K562 (cell line): ENCODE measurements around the gene UBE2E3. TPM values are rescaled to one million over a fixed set of nuclear protein-coding genes. Genes with fewer than 3 reads are reported as not detected.

Experiments
- ATAC-seq: fragments of 200-7000 bp; cut with Tn5 transposase; 3 replicates; pipeline ENCODE4 v1.9.1; 2020; ENCODE audit warnings: moderate library complexity
- BruUV-seq: library from RNA; stranded (reverse); fragments of 400-500 nt; replicated peaks from 2 replicates; lab custom pipeline; 2021; lab: Mats Ljungman, UMichigan
- CTCF ChIA-PET: fragments of 300-600 bp; formaldehyde crosslinking; extraction: SDS; loops from one replicate; lab custom pipeline; 2021; ENCODE audit warnings: low intra/inter-chr PET ratio; lab: Yijun Ruan, JAX
- POLR2A ChIA-PET: fragments of 300-600, 350-650 bp; sonication (Branson Sonifier 250); formaldehyde crosslinking; extraction: SDS; loops from one replicate; lab custom pipeline; 2021; ENCODE audit warnings: antibody characterized with exemption, inconsistent platforms; lab: Yijun Ruan, JAX
- DNase-seq, 4 experiments: peaks; one replicate each; pipeline versions ENCODE4 v3.0.0 to v3.0.0-alpha.2; 2011 to 2018; ENCODE audit warnings: low spot score in 3 of 4, mixed read lengths in 3 of 4; ENCODE audit errors: extremely low read depth in 1 of 4
- FAIRE-seq: peaks from 2 replicates; lab custom pipeline; 2011; peaks lifted over from hg19 to GRCh38; lab: Jason Lieb, UNC
- H2AFZ ChIP-seq: 2 replicates; pipeline ENCODE4 v1.6.0; 2011; ENCODE audit warnings: low read depth, low read length, control low read depth, inconsistent platforms
- H3K27ac ChIP-seq: fragments of 200-600 bp; 3 replicates; pipeline ENCODE4 v1.8.0; 2011; ENCODE audit warnings: low read depth, mild to moderate bottlenecking, control low read depth, inconsistent platforms, low read length, moderate library complexity, mixed read lengths; ENCODE audit errors: extremely low read depth
- H3K27me3 ChIP-seq, 2 experiments: fragments of 300-600 bp in 1 of 2; 2 replicates in 1 of 2; 3 replicates in 1 of 2; pipeline versions ENCODE4 v1.6.0 to v1.8.0; 2011; ENCODE audit warnings: inconsistent platforms in 2 of 2, low read length in 2 of 2, mild to moderate bottlenecking in 1 of 2, mixed read lengths in 1 of 2, moderate library complexity in 1 of 2; ENCODE audit not compliant: control insufficient read depth in 2 of 2, insufficient read depth in 2 of 2
- H3K36me3 ChIP-seq: fragments of 300-600 bp; 3 replicates; pipeline ENCODE4 v1.8.0; 2011; ENCODE audit warnings: mild to moderate bottlenecking, low read length, inconsistent platforms; ENCODE audit not compliant: control insufficient read depth, insufficient read depth
- H3K4me1 ChIP-seq, 2 experiments: fragments of 200-600 bp in 1 of 2; replicated peaks in 1 of 2; 2 replicates in 1 of 2; 3 replicates in 1 of 2; pipeline versions ENCODE4 v1.5.1 to v1.8.0; 2011; ENCODE audit warnings: inconsistent platforms in 2 of 2, low read length in 2 of 2, mild to moderate bottlenecking in 1 of 2, mixed read lengths in 1 of 2, moderate library complexity in 1 of 2; ENCODE audit not compliant: control insufficient read depth in 2 of 2, insufficient read depth in 2 of 2
- H3K4me2 ChIP-seq: 2 replicates; pipeline ENCODE4 v1.6.1; 2011; ENCODE audit warnings: low read length, control low read depth, inconsistent platforms, mixed read lengths; ENCODE audit not compliant: insufficient read depth
- H3K4me3 ChIP-seq: fragments of 200-600 bp; sonication (generic), shearing (Covaris generic); 2 replicates; pipeline ENCODE4 v1.5.1; 2016; ENCODE audit warnings: control low read depth, inconsistent platforms
- H3K79me2 ChIP-seq: fragments of 200-600 bp; 3 replicates; pipeline ENCODE4 v1.8.0; 2011; ENCODE audit warnings: low read length, inconsistent platforms; ENCODE audit not compliant: control insufficient read depth, insufficient read depth
- H3K9ac ChIP-seq, 2 experiments: 2 replicates each; pipeline versions ENCODE4 v1.6.0 to v1.6.1; 2011; ENCODE audit warnings: low read depth in 2 of 2, low read length in 2 of 2, control low read depth in 1 of 2, inconsistent platforms in 1 of 2, mild to moderate bottlenecking in 1 of 2, mixed read lengths in 1 of 2; ENCODE audit not compliant: insufficient read depth in 1 of 2
- H3K9me1 ChIP-seq: one replicate; pipeline ENCODE4 v1.6.0; 2011; ENCODE audit warnings: inconsistent platforms, mild to moderate bottlenecking, low read length, moderate library complexity; ENCODE audit not compliant: control insufficient read depth, insufficient read depth
- H3K9me3 ChIP-seq: replicated peaks from 2 replicates; pipeline ENCODE4 v1.5.1; 2011; ENCODE audit warnings: low read depth, low read length, inconsistent platforms; ENCODE audit not compliant: control insufficient read depth, insufficient read depth
- H4K20me1 ChIP-seq: replicated peaks from 2 replicates; pipeline ENCODE4 v1.6.1; 2011; ENCODE audit warnings: low read length, inconsistent platforms, mixed read lengths; ENCODE audit not compliant: control insufficient read depth, insufficient read depth
- ASH1L ChIP-seq: fragments of 450-650 bp; IDR thresholded peaks from 2 replicates; pipeline ENCODE4 v1.6.1; 2018; ENCODE audit warnings: borderline replicate concordance, mild to moderate bottlenecking, low read depth; ENCODE audit not compliant: partially characterized antibody
- BCLAF1 ChIP-seq, 2 experiments: fragments of 450-650 bp in 1 of 2; IDR thresholded peaks; 2 replicates each; pipeline ENCODE4 v1.6.1; 2011 to 2017; ENCODE audit warnings: low read depth in 2 of 2, antibody characterized with exemption in 1 of 2, borderline replicate concordance in 1 of 2, low read length in 1 of 2, mild to moderate bottlenecking in 1 of 2, mixed read lengths in 1 of 2; ENCODE audit not compliant: control insufficient read depth in 1 of 2
- BRD9 ChIP-seq: fragments of 450-650 bp; IDR thresholded peaks from 2 replicates; pipeline ENCODE4 v1.6.1; 2018; ENCODE audit warnings: low read depth; ENCODE audit not compliant: partially characterized antibody
- KAT8 ChIP-seq: fragments of 450-650 bp; IDR thresholded peaks from 2 replicates; pipeline ENCODE4 v1.6.1; 2016; ENCODE audit warnings: low read depth, mild to moderate bottlenecking
- KHSRP ChIP-seq: fragments of 450-650 bp; IDR thresholded peaks from 2 replicates; pipeline ENCODE4 v1.6.1; 2017
- MCM5 ChIP-seq: fragments of 450-650 bp; IDR thresholded peaks from 2 replicates; pipeline ENCODE4 v1.6.1; 2016; ENCODE audit warnings: low read depth
- NR4A1 ChIP-seq, 2 experiments: fragments of 250-450 bp in 1 of 2; fragments of 450-650 bp in 1 of 2; sonication (Bioruptor Pico) in 1 of 2; IDR thresholded peaks; 2 replicates each; pipeline versions ENCODE4 v1.4.0 to v1.6.1; 2016 to 2020; ENCODE audit warnings: mild to moderate bottlenecking in 2 of 2, missing compliant biosample characterization in 1 of 2, missing genetic modification characterization in 1 of 2, moderate library complexity in 1 of 2
- PHB ChIP-seq: fragments of 250-450 bp; sonication (Bioruptor Pico); IDR thresholded peaks from 2 replicates; pipeline ENCODE4 v1.5.0; 2021
- SIN3A ChIP-seq, 2 experiments: fragments of 150-350 bp in 1 of 2; IDR thresholded peaks; 2 replicates each; pipeline ENCODE4 v1.6.1; 2011 to 2016; ENCODE audit warnings: borderline replicate concordance in 2 of 2, low read depth in 2 of 2, low read length in 2 of 2, mild to moderate bottlenecking in 2 of 2, moderate library complexity in 2 of 2; ENCODE audit not compliant: control insufficient read depth in 1 of 2
- SP2 ChIP-seq: IDR thresholded peaks from 2 replicates; pipeline ENCODE4 v1.6.1; 2011; ENCODE audit warnings: mild to moderate bottlenecking, low read depth, low read length, moderate library complexity; ENCODE audit not compliant: poor library complexity, severe bottlenecking; ENCODE audit errors: extremely low read depth
- TCF3 ChIP-seq: sonication (generic); formaldehyde crosslinking; IDR thresholded peaks from 2 replicates; pipeline ENCODE4 v1.4.0; 2020; ENCODE audit warnings: mild to moderate bottlenecking, missing genetic modification reagents
- TRIM28 ChIP-seq: fragments of 450-650 bp; IDR thresholded peaks from 2 replicates; pipeline ENCODE4 v1.6.1; 2017
- ZNF586 ChIP-seq: fragments of 450-650 bp; formaldehyde crosslinking; conservative IDR thresholded peaks from 2 replicates; pipeline ENCODE4 v1.4.0; 2020; ENCODE audit warnings: mild to moderate bottlenecking, moderate library complexity
- WGBS: fragments of 100-300 bp; shearing (Covaris generic); methylation state at CpG from one replicate; pipeline ENCODE4 v1.1.6; 2016; ENCODE audit warnings: low coverage, mixed read lengths; ENCODE audit not compliant: insufficient coverage; ENCODE audit errors: missing lambda C conversion rate; 5-methylcytosine and 5-hydroxymethylcytosine counted together
- in situ Hi-C: fragments of 300-500 bp; cut with MboI; formaldehyde crosslinking; loops from 4 replicates; pipeline ENCODE4 v1.15.0; 2018; ENCODE audit warnings: inconsistent platforms, mixed read lengths
- intact Hi-C: fragments of 100-400 bp; cut with micrococcal nuclease; formaldehyde crosslinking; loops from 2 replicates; pipeline ENCODE4 v1.14.2; 2022
- polyA plus RNA-seq, 8 experiments: library from polyadenylated mRNA; depleted of rRNA in 4 of 8; stranded (reverse) in 5 of 8; unstranded in 3 of 8; fragments of >200 nt; fragmentation: Nextera tagmentation in 2 of 8; fragmentation: Illumina TruSeq in 1 of 8; extraction: Ambion mirVana in 2 of 8; extraction: Trizol in 1 of 8; gene quantifications; 2 replicates each; pipeline versions ENCODE4 v1.2.1 to v1.2.3, GENCODE V29; 2011 to 2014; ENCODE audit warnings: inconsistent platforms in 1 of 8, missing spikeins in 1 of 8
- total RNA-seq, 7 experiments: library from RNA; depleted of rRNA in 6 of 7; stranded (reverse); fragments of >200 nt in 6 of 7; fragmentation: Illumina TruSeq in 2 of 7; extraction: Trizol in 2 of 7; gene quantifications; 2 replicates each; pipeline versions ENCODE4 v1.2.1 to v1.2.3, GENCODE V29; 2011 to 2021; ENCODE audit warnings: low replicate concordance in 1 of 7
- TF ChIP-seq, protein P1 (sequence below): fragments of 450-650 bp; formaldehyde crosslinking; IDR thresholded peaks from 2 replicates; pipeline ENCODE4 v1.4.0; 2022; ENCODE audit warnings: missing genetic modification characterization
- TF ChIP-seq, protein P2 (sequence below): sonication (generic); formaldehyde crosslinking; IDR thresholded peaks from 2 replicates; pipeline ENCODE4 v1.8.0; 2023; ENCODE audit warnings: mild to moderate bottlenecking, missing genetic modification reagents
- TF ChIP-seq, protein P3 (sequence below): fragments of 250-450 bp; sonication (Bioruptor Pico); IDR thresholded peaks from 2 replicates; pipeline ENCODE4 v1.6.1; 2021; ENCODE audit warnings: mild to moderate bottlenecking

The UBE2E3 gene
- total and polyA plus RNA-seq, 9 of the 15 experiments (the other 6 are each of a cell fraction or from before 2014, with no cell fraction given): 58.2 to 173 (median 78.0) TPM

DNA sequence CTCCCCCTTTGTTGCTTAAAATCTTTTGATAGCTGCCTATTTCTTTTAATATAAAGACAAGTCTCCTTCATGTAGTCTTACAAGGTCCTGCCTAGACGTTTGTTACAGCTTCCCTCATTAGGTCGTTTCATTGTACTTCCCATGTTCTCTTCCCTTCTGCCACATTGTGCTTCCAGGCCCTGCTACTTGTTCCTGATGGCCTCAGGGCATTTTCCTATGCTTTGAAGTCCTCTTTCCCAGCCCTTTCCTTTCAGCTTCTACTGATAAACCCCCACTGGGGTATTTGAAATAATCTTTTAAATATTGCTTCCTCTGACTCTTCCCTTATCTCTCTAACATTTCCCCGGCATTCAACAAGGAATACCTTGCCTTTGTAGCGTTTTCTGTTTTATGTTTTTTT, 67.4 kb downstream of the UBE2E3 start:
- no peaks in the 10 kb centered on the region for H4K20me1 ChIP-seq
- no peak overlapping the region for H2AFZ ChIP-seq
- H3K9me1 ChIP-seq: no peaks in the 10 kb centered on the region
- H3K36me3 ChIP-seq: no peaks in the 10 kb centered on the region
- TF ChIP-seq, protein P1, sequence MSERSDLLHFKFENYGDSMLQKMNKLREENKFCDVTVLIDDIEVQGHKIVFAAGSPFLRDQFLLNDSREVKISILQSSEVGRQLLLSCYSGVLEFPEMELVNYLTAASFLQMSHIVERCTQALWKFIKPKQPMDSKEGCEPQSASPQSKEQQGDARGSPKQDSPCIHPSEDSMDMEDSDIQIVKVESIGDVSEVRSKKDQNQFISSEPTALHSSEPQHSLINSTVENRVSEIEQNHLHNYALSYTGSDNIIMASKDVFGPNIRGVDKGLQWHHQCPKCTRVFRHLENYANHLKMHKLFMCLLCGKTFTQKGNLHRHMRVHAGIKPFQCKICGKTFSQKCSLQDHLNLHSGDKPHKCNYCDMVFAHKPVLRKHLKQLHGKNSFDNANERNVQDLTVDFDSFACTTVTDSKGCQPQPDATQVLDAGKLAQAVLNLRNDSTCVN: no peak
- TF ChIP-seq NR4A1 (CRISPR knock-in tag; IDR thresholded peaks at IDR 0.05): no peak
- no peak for TF ChIP-seq NR4A1 (tag; IDR thresholded peaks at IDR 0.05)
- TF ChIP-seq, protein P2, sequence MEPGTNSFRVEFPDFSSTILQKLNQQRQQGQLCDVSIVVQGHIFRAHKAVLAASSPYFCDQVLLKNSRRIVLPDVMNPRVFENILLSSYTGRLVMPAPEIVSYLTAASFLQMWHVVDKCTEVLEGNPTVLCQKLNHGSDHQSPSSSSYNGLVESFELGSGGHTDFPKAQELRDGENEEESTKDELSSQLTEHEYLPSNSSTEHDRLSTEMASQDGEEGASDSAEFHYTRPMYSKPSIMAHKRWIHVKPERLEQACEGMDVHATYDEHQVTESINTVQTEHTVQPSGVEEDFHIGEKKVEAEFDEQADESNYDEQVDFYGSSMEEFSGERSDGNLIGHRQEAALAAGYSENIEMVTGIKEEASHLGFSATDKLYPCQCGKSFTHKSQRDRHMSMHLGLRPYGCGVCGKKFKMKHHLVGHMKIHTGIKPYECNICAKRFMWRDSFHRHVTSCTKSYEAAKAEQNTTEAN (CRISPR knock-in tag): no peak
- no peak for TF ChIP-seq TCF3 (CRISPR knock-in tag)
- no peak for TF ChIP-seq SIN3A (IDR thresholded peaks at IDR 0.05; ENCODE audit: borderline replicate concordance in 2 of 2, control insufficient read depth in 1 of 2, low read depth in 2 of 2, low read length in 2 of 2)
- TF ChIP-seq SP2: no peak
- TF ChIP-seq, protein P3, sequence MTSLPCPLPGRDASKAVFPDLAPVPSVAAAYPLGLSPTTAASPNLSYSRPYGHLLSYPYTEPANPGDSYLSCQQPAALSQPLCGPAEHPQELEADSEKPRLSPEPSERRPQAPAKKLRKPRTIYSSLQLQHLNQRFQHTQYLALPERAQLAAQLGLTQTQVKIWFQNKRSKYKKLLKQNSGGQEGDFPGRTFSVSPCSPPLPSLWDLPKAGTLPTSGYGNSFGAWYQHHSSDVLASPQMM (CRISPR knock-in tag): no peak
- no peak for TF ChIP-seq TRIM28
- TF ChIP-seq BRD9: no peak
- no peak for TF ChIP-seq MCM5
- TF ChIP-seq KHSRP: no peak
- TF ChIP-seq ZNF586 (CRISPR knock-in tag): no peak
- no peak for TF ChIP-seq PHB (CRISPR knock-in tag)
- no peak for TF ChIP-seq KAT8
- TF ChIP-seq BCLAF1 (IDR thresholded peaks at IDR 0.05; ENCODE audit: borderline replicate concordance in 1 of 2, control insufficient read depth in 1 of 2, low read depth in 2 of 2, low read length in 1 of 2): no peak
- no peak for TF ChIP-seq ASH1L
- no peak overlapping the region for H3K9ac ChIP-seq
- ATAC-seq: no peak
- no peaks in the 10 kb centered on the region for H3K9me3 ChIP-seq
- POLR2A ChIA-PET: no interaction called here
- FAIRE-seq: no peak
- no peak for DNase-seq
- H3K27ac ChIP-seq: no peak overlapping the region
- in situ Hi-C loops: no loop called here
- peaks cover 13% of the 10 kb centered on the region; the same call in 1 of the 3 replicates for H3K79me2 ChIP-seq
- no peak overlapping the region for H3K4me3 ChIP-seq
- H3K4me2 ChIP-seq: no peak overlapping the region
- no peaks in the 10 kb centered on the region; a peak in 1 of 5 replicates for H3K4me1 ChIP-seq
- intact Hi-C loops: no loop called here
- CTCF ChIA-PET: no interaction called here
- no peaks in the 10 kb centered on the region for H3K27me3 ChIP-seq
- BruUV-seq: no TSS peak
- 18% methylated on average over 4 of the region's 4 CpGs for WGBS
